Adipocyte (in vitro differentiated cells): ENCODE data around the gene TGFBR1.

Experiments
- DNase-seq: peaks from one replicate; pipeline ENCODE4 v3.0.0-alpha.2; 2015; ENCODE audit warnings: low read depth
- H3K27me3 ChIP-seq: replicated peaks from 2 replicates; pipeline ENCODE4 v1.7.0; 2013; ENCODE audit warnings: mild to moderate bottlenecking, low read length, moderate library complexity; ENCODE audit not compliant: control insufficient read depth, insufficient read depth
- H3K36me3 ChIP-seq: 2 replicates; pipeline ENCODE4 v1.7.0; 2013; ENCODE audit warnings: low read length, mild to moderate bottlenecking, moderate library complexity; ENCODE audit not compliant: control insufficient read depth, insufficient read depth, severe bottlenecking
- H3K4me1 ChIP-seq: 2 replicates; pipeline ENCODE4 v1.7.0; 2013; ENCODE audit warnings: mild to moderate bottlenecking, low read length, moderate library complexity; ENCODE audit not compliant: control insufficient read depth, insufficient read depth
- H3K4me3 ChIP-seq: 2 replicates; pipeline ENCODE4 v1.7.0; 2013; ENCODE audit warnings: mild to moderate bottlenecking, low read length, moderate library complexity
- H3K9ac ChIP-seq: 2 replicates; pipeline ENCODE4 v1.7.0; 2013; ENCODE audit warnings: mild to moderate bottlenecking, low read length, moderate library complexity
- H3K9me3 ChIP-seq: 2 replicates; pipeline ENCODE4 v1.7.0; 2013; ENCODE audit warnings: mild to moderate bottlenecking, low read length, moderate library complexity; ENCODE audit not compliant: control insufficient read depth

Gene TGFBR1

GRCh38 chr9:99173570-99174504 is 68.9 kb downstream of the TGFBR1 start:
- Histone ChIP-seq H3K27me3 (peaks cover 13% of the 10 kb centered on the region), H3K4me3 (no peak overlapping the region), H3K9ac (no peak overlapping the region), H3K4me1 (peaks cover 5% of the 10 kb centered on the region), H3K36me3 (no peaks in the 10 kb centered on the region), H3K9me3 (no peaks in the 10 kb centered on the region)
- DNase-seq: no peak

GRCh38 chr9:99176527-99177013 is 71.7 kb downstream of the TGFBR1 start:
- H3K4me1 ChIP-seq: peaks cover 5% of the 10 kb centered on the region
- H3K9me3 ChIP-seq: no peaks in the 10 kb centered on the region
- peak overlapping the region; percentile 21 for H3K9ac ChIP-seq
- no peak overlapping the region for H3K4me3 ChIP-seq
- H3K36me3 ChIP-seq: no peaks in the 10 kb centered on the region
- DNase-seq: no peak
- peaks cover 18% of the 10 kb centered on the region for H3K27me3 ChIP-seq

DNA sequence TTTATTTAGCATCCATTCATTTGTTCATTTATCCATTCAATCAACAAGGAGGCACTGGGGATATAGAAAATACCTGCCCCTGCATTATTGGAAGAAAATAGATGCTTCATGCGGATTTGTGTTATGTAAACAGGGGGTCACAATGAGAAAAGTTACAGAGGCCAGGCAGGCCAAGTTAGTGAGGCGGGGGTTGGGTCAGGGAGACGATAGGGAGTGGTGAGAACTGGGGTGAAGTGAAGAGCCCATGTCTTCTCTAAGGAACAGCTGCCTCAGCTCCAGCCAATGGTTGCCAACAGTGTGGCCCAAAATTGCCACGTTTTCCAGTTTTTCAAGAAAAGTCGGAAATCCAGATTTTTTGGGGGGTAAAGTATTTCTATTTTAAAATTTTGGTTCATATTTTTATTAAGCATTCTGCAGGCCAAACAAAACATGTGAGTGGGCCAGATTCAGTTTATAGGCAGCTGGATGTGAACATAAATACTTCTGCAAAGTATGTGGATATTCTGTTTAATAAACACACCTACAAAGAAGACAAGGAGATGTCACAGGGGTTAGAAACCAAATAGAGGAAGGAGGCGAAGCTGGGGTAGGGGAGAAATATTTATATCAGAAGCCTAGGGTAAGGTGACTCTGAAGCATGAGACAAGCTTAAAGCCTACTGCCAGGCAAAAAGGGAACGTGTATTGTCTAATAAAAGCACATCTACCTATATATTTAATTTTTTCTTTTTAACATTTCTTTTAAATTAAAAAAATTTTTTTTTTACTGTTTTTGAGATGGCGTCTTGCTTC is 72.9 kb downstream of the TGFBR1 start:
- H3K4me3 ChIP-seq: no peak overlapping the region
- peaks cover 13% of the 10 kb centered on the region for H3K27me3 ChIP-seq
- no peaks in the 10 kb centered on the region for H3K9me3 ChIP-seq
- no peak for DNase-seq
- H3K36me3 ChIP-seq: no peaks in the 10 kb centered on the region
- peaks cover 14% of the 10 kb centered on the region for H3K4me1 ChIP-seq
- no peak overlapping the region for H3K9ac ChIP-seq

DNA sequence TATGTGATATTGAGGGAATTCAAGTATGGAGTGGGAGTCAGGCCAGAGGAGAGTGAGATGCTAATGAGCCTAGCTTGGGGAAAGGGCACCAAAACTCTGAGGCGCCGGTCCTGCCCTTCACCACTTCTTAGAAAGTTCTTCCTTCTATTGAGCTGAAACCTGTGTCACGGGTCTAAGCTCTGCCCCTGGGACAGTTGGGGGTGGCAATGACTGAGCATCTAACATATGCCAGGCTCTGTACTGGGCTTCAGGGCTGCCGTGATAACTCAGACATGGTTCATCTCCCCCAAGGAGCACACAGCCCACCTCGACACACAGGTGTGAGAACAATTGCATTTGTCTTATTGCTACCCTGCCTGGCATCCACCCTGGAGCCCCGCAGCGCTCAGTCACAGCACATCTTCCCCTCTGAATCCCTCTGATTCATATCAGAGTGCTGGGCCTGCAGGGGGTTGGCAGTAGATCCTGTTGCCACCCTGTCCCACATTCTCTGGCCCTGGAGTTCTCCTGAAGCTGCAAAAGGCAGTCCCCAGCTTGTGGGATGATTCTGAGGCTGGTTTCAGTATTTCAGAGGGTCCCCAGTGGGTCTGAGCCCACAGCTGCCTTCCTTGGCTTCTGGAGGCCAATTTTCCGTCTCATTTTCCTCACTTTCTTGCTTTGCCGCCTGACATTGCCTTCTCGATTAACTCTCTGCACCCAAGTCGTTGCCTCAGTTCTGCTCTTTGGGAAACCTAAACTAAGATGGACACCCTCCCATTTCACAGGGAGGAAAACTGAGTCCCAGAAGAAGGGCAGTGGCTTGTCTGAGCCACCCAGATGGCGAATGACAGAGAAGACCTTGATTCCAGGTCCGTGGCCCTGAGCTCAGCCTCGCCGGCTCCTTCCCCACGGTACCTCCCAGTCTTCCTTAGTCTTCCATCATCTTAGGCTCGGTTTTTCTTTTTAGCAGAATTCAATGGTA is 74.3 kb downstream of the TGFBR1 start:
- peaks cover 6% of the 10 kb centered on the region for H3K27me3 ChIP-seq
- no peaks in the 10 kb centered on the region for H3K9me3 ChIP-seq
- no peak overlapping the region for H3K9ac ChIP-seq
- peaks cover 11% of the 10 kb centered on the region for H3K4me1 ChIP-seq
- no peaks in the 10 kb centered on the region for H3K36me3 ChIP-seq
- no peak overlapping the region for H3K4me3 ChIP-seq
- DNase-seq: no peak

GRCh38 chr9:99180199-99180598 is 75.3 kb downstream of the TGFBR1 start:
- Histone ChIP-seq H3K9me3 (no peaks in the 10 kb centered on the region), H3K27me3 (peaks cover 6% of the 10 kb centered on the region), H3K4me1 (peaks cover 14% of the 10 kb centered on the region), H3K36me3 (no peaks in the 10 kb centered on the region), H3K9ac (no peak overlapping the region), H3K4me3 (no peak overlapping the region)
- no peak for DNase-seq

DNA sequence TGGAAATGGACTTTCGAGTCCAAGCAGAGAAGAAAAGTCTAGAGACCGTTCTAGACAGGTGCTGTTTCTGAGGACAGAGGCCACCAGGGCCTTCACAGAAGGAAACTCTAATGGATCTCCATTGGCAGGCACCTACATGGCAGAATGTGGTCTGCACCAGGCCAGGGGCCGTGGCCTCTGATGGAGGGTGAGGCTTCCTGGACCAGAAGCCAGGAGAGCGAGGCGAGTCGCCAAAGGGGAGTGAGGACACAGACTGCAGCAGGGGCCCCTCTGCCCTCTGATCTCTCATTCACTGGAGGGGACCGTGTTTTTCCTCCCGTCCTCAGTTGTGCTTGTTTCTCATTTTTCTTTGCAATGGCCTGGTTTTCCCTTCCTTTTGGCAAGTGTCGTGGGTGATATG is 75.7 kb downstream of the TGFBR1 start:
- Histone ChIP-seq H3K4me3 (no peak overlapping the region), H3K36me3 (no peaks in the 10 kb centered on the region), H3K9ac (no peak overlapping the region), H3K9me3 (no peaks in the 10 kb centered on the region), H3K27me3 (peaks cover 6% of the 10 kb centered on the region), H3K4me1 (peaks cover 14% of the 10 kb centered on the region)
- no peak for DNase-seq

DNA sequence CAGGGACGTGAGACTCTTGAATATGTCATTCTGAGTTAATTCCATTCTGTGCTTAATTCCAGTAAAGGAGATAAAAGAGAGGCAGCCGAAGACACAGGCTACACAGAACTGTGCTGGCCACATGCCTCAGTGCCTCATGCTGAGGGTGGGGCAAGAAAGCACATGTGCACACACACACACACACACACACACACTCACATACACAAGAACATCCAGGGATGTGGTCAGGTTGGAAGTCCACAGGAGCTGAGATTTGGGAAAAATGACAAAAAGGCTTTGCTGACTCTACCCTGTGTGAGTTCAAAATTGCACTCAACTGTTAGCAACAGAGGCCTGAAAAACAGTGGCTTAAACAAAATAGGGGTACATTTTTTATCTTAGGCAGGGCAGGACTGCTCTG is 76.3 kb downstream of the TGFBR1 start:
- H3K9ac ChIP-seq: no peak overlapping the region
- DNase-seq: no peak
- H3K4me1 ChIP-seq: peaks cover 14% of the 10 kb centered on the region
- H3K36me3 ChIP-seq: no peaks in the 10 kb centered on the region
- no peaks in the 10 kb centered on the region for H3K9me3 ChIP-seq
- H3K4me3 ChIP-seq: no peak overlapping the region
- peaks cover 6% of the 10 kb centered on the region for H3K27me3 ChIP-seq

GRCh38 chr9:99181621-99182020 is 76.7 kb downstream of the TGFBR1 start:
- Histone ChIP-seq H3K9me3 (no peaks in the 10 kb centered on the region), H3K4me1 (peaks cover 14% of the 10 kb centered on the region), H3K4me3 (no peak overlapping the region), H3K27me3 (peaks cover 9% of the 10 kb centered on the region), H3K36me3 (no peaks in the 10 kb centered on the region), H3K9ac (no peak overlapping the region)
- DNase-seq: no peak

- peaks cover 14% of the 10 kb centered on the region for H3K4me1 ChIP-seq
- no peak for DNase-seq
- no peaks in the 10 kb centered on the region for H3K36me3 ChIP-seq
- peaks cover 12% of the 10 kb centered on the region for H3K27me3 ChIP-seq
- H3K9me3 ChIP-seq: no peaks in the 10 kb centered on the region
- no peak overlapping the region for H3K4me3 ChIP-seq
- H3K9ac ChIP-seq: no peak overlapping the region
Observed at GRCh38 chr9:99182356-99182755, 77.4 kb downstream of the TGFBR1 start.

- Histone ChIP-seq H3K4me1 (peaks cover 14% of the 10 kb centered on the region), H3K36me3 (no peaks in the 10 kb centered on the region), H3K9ac (no peak overlapping the region), H3K4me3 (no peak overlapping the region), H3K9me3 (no peaks in the 10 kb centered on the region), H3K27me3 (peaks cover 22% of the 10 kb centered on the region)
- DNase-seq: no peak
Observed at GRCh38 chr9:99183616-99184015, 78.7 kb downstream of the TGFBR1 start.
